GM18505 (cell line): Measurements from ENCODE around the gene EYA2.
"Not testable (repeated sequence)": the region's sequence is repeated elsewhere in the genome, so short reads cannot be mapped to it uniquely, and the experiment has no call there.

ENCODE experiments used
- ATAC-seq: cut with Tn5 transposase; IDR thresholded peaks from one replicate; pipeline ENCODE4 v1.9.1; 2021; ENCODE audit not compliant: unreplicated experiment
- POLR2A ChIP-seq: IDR thresholded peaks from 4 replicates; pipeline ENCODE4 v1.6.1; 2011; ENCODE audit warnings: borderline replicate concordance; ENCODE audit not compliant: insufficient read depth, insufficient read length; ENCODE audit errors: extremely low read depth

The EYA2 gene

GRCh38 chr20:47167846-47168245 lies 273.2 kb downstream of the EYA2 start:
- ATAC-seq, result no peak
- no peak for TF ChIP-seq POLR2A

DNA sequence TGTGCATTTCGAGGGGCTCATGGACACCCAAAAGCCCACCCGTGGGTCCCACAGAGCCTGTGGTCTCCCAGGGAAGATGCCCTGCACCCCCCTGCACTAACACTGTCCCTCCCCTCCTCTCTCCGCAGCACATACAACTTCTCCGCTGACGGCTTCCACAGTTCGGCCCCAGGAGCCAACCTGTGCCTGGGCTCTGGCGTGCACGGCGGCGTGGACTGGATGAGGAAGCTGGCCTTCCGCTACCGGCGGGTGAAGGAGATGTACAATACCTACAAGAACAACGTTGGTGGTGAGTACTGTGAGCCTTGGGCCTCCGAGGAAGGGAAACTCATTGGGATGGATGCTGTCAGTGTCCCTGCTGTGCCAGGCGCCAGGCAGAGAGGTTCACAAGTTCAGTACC lies 277.9 kb downstream of the EYA2 start:
- no peak for TF ChIP-seq POLR2A
- ATAC-seq, result no peak

- TF ChIP-seq POLR2A, result no peak
- no peak for ATAC-seq
Observed at GRCh38 chr20:47173596-47174216, 279.1 kb downstream of the EYA2 start.

DNA sequence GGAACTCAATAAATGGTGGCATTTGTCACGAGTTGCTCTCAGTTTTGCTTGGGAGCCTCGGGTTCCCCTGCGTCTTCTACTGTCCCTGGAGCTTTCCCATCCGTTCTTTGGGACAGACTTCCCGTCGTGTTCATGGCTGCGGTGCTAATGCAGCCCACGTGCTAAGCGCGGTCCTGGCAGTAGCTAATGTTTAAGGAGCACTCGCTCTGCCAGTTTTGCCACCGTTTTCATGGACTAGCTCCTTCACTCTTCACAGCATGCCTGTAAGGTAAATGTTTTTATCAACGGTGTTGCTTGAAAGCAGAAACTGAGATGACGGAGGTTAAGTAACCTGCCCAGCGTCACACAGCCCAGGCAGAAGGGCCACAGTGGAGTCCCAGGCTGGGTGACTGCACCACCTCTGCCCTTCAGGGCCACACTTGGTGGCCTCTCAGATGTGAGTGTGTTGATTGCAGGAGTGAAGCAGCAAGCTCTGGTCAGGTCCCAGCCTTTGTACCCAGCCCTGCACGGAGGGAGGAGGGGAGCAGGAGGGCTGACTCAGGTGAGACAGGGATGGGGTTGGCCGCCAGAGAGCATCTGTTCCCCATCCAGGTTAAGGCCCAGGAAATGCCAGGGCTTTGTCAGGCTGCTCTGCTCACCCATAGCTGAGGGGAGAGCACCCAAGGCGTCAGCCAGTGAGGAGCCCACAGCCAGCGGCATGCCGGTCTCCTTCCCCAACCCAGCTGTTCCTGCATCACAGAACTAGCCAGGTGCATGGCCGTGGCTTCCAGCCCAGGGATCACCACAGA lies 280.0 kb downstream of the EYA2 start:
- no peak for TF ChIP-seq POLR2A
- no peak for ATAC-seq

- no peak for TF ChIP-seq POLR2A
- no peak for ATAC-seq
Observed at GRCh38 chr20:47175493-47175892, 280.9 kb downstream of the EYA2 start.

GRCh38 chr20:47176217-47176616 lies 281.6 kb downstream of the EYA2 start:
- ATAC-seq, result not testable (repeated sequence)

DNA sequence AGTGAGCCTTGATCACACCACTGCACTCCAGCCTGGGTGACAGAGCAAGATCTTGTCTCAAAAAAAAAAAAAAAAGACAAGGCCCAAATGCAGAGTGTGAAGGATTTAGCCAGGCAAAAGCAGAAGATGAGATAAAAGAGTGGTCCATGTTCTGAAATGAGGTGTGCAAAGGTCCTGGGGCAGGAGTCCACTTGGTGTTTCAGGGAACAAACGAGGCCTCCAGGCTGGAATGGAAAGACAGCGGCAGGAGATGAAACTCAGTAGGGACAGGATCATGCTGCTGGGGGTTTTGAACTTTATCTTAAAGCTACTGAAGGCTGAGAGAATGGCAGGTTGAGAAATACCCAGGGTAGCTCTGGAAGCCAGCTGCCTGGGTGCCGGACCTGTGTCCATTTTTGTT lies 283.6 kb downstream of the EYA2 start:
- no peak for TF ChIP-seq POLR2A

DNA sequence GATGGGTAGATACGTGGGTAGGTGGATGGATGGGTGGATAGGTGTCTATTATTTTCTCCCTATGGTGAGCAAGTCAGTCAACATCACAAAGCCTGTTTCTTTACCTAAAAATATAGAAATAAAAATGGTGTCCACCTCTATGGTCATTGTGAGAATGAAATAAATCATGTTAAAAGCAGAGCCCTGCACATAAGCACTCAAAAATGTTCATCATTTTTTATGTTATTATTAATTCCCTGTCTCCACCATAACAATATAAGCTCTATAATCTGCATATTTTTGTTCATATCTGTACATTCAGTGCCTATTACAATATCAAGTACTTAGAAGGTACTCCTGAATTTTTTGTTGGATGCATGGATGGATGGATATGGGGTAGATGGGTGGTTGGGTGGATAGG lies 284.2 kb downstream of the EYA2 start:
- no peak for TF ChIP-seq POLR2A
- no peak for ATAC-seq

More for the DNA sequence above, 283.6 kb downstream of the EYA2 start:
- ATAC-seq, result no peak

DNA sequence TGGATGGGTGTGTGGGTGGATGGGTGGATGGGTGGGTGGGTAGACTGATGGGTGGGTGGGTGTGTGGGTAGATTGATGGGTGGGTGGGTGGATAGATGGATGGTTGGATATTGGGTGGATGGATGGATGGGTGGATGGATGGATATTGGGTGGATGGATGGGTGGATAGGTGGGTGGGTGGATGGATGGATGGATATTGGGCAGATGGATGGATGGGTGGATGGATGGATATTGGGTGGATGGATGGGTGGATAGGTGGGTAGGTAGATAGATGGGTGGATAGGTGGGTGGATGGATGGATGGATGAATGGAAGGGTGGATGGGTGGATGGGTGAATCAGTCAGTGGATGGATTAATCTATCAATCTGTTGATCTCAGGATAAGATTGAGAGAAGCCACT lies 284.6 kb downstream of the EYA2 start:
- ATAC-seq, result no peak
- TF ChIP-seq POLR2A, result no peak

GRCh38 chr20:47181056-47181862 lies 286.6 kb downstream of the EYA2 start:
- TF ChIP-seq POLR2A, result no peak
- ATAC-seq, result no peak

DNA sequence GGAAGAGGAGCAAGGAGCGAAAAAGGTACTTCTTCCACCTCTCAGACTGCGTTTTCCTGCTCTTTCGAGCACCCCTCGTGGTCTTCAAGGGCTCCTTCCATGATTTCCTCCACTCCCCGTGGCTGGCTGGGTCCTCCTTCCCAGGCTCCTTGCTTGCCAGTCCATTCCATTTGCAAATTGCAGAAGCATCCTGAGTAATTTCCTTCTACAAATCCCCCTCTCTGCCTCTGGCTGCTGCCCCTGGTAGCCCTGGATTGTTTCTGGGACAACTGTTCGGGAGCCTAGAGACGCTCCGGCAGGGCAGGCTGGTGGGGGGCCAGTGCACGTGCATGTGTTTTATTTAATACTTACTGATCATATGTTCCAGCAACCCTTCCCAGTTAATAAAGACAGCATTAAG lies 288.7 kb downstream of the EYA2 start:
- TF ChIP-seq POLR2A, result no peak
- ATAC-seq, result no peak

DNA sequence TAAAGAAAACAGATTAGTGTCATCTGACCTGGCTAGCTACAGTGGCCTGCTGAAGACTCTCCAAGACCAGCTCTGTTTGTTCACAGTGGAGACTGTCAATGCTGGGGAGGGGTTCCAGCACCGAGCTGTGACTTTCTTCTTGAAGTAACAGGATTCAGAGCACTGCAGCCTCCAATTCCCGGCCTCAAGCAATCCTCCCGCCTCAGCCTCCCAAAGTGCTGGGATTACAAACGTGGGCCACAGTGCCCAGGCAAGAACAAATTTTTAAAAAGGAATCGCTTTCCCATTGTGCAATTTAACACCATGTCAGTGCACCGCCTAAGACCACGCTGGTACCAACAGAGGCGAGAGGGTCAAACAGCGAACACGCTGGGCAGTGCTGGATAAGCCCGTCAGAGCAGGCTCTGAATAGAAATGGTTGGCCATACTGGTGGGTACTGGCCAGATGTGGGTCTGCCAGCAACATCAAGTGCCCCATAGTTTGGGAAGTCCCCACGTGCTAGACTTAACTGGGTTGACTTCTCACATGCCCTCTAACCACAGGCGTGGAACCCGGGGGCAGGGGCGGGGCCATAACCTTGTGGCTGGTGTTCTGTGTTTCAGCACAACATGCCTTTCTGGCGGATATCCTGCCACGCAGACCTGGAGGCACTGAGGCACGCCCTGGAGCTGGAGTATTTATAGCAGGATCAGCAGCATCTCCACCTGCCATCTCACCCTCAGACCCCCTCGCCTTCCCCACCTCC lies 293.0 kb downstream of the EYA2 start:
- no peak for ATAC-seq

DNA sequence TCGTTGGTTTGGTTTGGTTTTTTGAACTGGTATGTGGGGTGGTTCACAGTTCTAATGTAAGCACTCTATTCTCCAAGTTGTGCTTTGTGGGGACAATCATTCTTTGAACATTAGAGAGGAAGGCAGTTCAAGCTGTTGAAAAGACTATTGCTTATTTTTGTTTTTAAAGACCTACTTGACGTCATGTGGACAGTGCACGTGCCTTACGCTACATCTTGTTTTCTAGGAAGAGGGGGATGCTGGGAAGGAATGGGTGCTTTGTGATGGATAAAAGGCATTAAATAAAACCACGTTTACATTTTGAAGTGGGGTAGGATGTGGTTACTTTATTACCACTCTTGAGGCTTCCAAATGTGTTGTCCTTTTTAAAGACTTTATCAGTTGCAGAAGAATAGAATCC lies 293.9 kb downstream of the EYA2 start:
- TF ChIP-seq POLR2A, result no peak
- ATAC-seq, result no peak

More for the DNA sequence above, 293.0 kb downstream of the EYA2 start:
- TF ChIP-seq POLR2A, result no peak

DNA sequence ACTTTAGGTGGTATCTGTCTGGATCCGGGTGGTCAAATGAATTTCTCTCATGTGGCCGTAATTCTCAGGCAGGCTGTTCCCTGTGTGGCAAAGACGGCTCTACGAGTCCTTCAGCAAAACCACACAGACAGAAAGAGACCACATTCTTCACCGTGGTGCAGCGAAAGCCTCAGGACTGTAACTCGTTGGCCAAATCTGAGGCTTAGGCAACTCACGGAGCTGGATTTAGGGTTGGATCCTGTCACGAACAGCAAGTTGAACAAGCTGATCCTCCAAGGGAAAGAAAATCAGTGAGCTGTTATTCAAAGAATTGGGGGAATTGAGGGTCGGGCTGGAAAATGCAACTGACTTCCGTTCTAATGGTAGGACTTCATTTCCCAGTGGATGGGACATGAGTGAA lies 294.4 kb downstream of the EYA2 start:
- no peak for ATAC-seq
- no peak for TF ChIP-seq POLR2A
